Esophagus muscularis mucosa (tissue), 4 donors: ENCODE data around the gene PACSIN3. TPM values are rescaled to one million over a fixed set of nuclear protein-coding genes. Genes with fewer than 3 reads are reported as not detected.
"Not testable (repeated sequence)": the region's sequence is repeated elsewhere in the genome, so short reads cannot be mapped to it uniquely, and the experiment has no call there.

Source experiments
- DNase-seq: peaks from one replicate; pipeline ENCODE4 v3.0.0-alpha.2; 2017; ENCODE audit errors: extremely low spot score
- H3K27ac ChIP-seq, 4 donors: fragments of 200-600 bp; sonication (generic); replicated peaks in 1 of 4; 1 replicate in 3 of 4; 2 replicates in 1 of 4; pipeline ENCODE4 v1.5.1; 2016 to 2019; ENCODE audit warnings: mild to moderate bottlenecking in 1 of 4
- H3K27me3 ChIP-seq, 4 donors: fragments of 200-600 bp; sonication (generic); one replicate each; pipeline versions ENCODE4 v1.5.1 to v1.6.0; 2016 to 2019
- H3K36me3 ChIP-seq, 4 donors: fragments of 200-600 bp; sonication (generic); one replicate each; pipeline ENCODE4 v1.5.1; 2016 to 2019
- H3K4me1 ChIP-seq, 4 donors: fragments of 200-600 bp; sonication (generic); one replicate each; pipeline ENCODE4 v1.5.1; 2016 to 2019
- H3K4me3 ChIP-seq, 4 donors: fragments of 200-600 bp; sonication (generic); 1 replicate in 2 of 4; 2 replicates in 2 of 4; pipeline ENCODE4 v1.5.1; 2016 to 2019; ENCODE audit warnings: mild to moderate bottlenecking in 4 of 4, moderate library complexity in 1 of 4
- H3K9me3 ChIP-seq, 4 donors: fragments of 200-600 bp; sonication (generic); 1 replicate in 3 of 4; 2 replicates in 1 of 4; pipeline ENCODE4 v1.5.1; 2016 to 2019
- CTCF ChIP-seq, 3 experiments: fragments of 200-600 bp in 2 of 3; fragments of 450-650 bp in 1 of 3; sonication (generic) in 2 of 3; IDR thresholded peaks; one replicate each; pipeline ENCODE4 v1.5.1; 2017 to 2019; ENCODE audit warnings: antibody characterized with exemption in 3 of 3, mild to moderate bottlenecking in 2 of 3, moderate library complexity in 1 of 3
- EP300 ChIP-seq: sonication (generic); formaldehyde crosslinking; IDR thresholded peaks from one replicate; pipeline ENCODE4 v1.6.1; 2017; ENCODE audit warnings: antibody characterized with exemption
- POLR2A ChIP-seq: fragments of 450-650 bp; IDR thresholded peaks from one replicate; pipeline ENCODE4 v1.6.1; 2017; ENCODE audit warnings: antibody characterized with exemption, moderate library complexity, mild to moderate bottlenecking, low read depth
- POLR2AphosphoS5 ChIP-seq, 2 donors: sonication (generic); formaldehyde crosslinking; IDR thresholded peaks; one replicate each; pipeline ENCODE4 v1.6.1; 2017; ENCODE audit warnings: antibody characterized with exemption in 2 of 2
- WGBS: methylation state at CpG from one replicate; pipeline ENCODE4 v1.1.5; 2018; 5-methylcytosine and 5-hydroxymethylcytosine counted together
- intact Hi-C: fragments of 100-400 bp; cut with DNase I; formaldehyde crosslinking; loops from one replicate; pipeline ENCODE4 v1.15.1; 2023
- total RNA-seq, 4 donors: library from RNA; depleted of rRNA; stranded (reverse); fragments of >200 nt; gene quantifications; one replicate each; pipeline versions ENCODE4 v1.1.0 to v1.2.1, GENCODE V29; 2016

The PACSIN3 gene
- total RNA-seq, 4 donors from 2014 or later = 43.6 to 89.9 (median 56.0) TPM

- 85% methylated on average over 5 of the region's 5 CpGs for WGBS
- Histone ChIP-seq H3K4me3 (no peak overlapping the region), H3K9me3 (no peaks in the 10 kb centered on the region), H3K36me3 (no peaks in the 10 kb centered on the region), H3K27me3 (no peaks in the 10 kb centered on the region), H3K4me1 (peaks cover 0 to 8% (median 3%) of the 10 kb centered on the region in 4 donors), H3K27ac (no peak overlapping the region)
- intact Hi-C loops = no loop called here
- DNase-seq = no peak
- no peak for TF ChIP-seq EP300
- TF ChIP-seq CTCF (IDR thresholded peaks at IDR 0.05) = no peak
- no peak for TF ChIP-seq POLR2A
- TF ChIP-seq POLR2AphosphoS5 (IDR thresholded peaks at IDR 0.05) = no peak
Measured at GRCh38 chr11:47202576-47202975, 16.3 kb upstream of the PACSIN3 start.

- Histone ChIP-seq H3K4me3 (no peak overlapping the region), H3K4me1 (peaks cover 0 to 8% (median 3%) of the 10 kb centered on the region in 4 donors), H3K36me3 (no peaks in the 10 kb centered on the region), H3K27me3 (no peaks in the 10 kb centered on the region), H3K9me3 (no peaks in the 10 kb centered on the region), H3K27ac (no peak overlapping the region)
- no peak for DNase-seq
- TF ChIP-seq EP300 = no peak
- no peak for TF ChIP-seq POLR2AphosphoS5 (IDR thresholded peaks at IDR 0.05)
- no peak for TF ChIP-seq CTCF (IDR thresholded peaks at IDR 0.05)
- no peak for TF ChIP-seq POLR2A
- 89% methylated on average over 4 of the region's 4 CpGs for WGBS
- intact Hi-C loops = no loop called here
Measured at GRCh38 chr11:47201015-47201414, 14.8 kb upstream of the PACSIN3 start.

GRCh38 chr11:47198161-47198560 lies 11.9 kb upstream of the PACSIN3 start:
- intact Hi-C loops, H3K27ac ChIP-seq, H3K9me3 ChIP-seq, H3K4me1 ChIP-seq, H3K27me3 ChIP-seq, H3K36me3 ChIP-seq, DNase-seq, H3K4me3 ChIP-seq: not testable (repeated sequence)
- 89% methylated on average over 5 of the region's 9 CpGs for WGBS

- WGBS = 91% methylated on average over 4 of the region's 4 CpGs
- no peaks in the 10 kb centered on the region for H3K36me3 ChIP-seq
- H3K4me1 ChIP-seq = peaks cover 12 to 26% (median 25%) of the 10 kb centered on the region in 4 donors
- TF ChIP-seq CTCF (IDR thresholded peaks at IDR 0.05) (no peak), EP300 (no peak), POLR2A (no peak), POLR2AphosphoS5 (IDR thresholded peaks at IDR 0.05) (no peak)
- no peak overlapping the region for H3K4me3 ChIP-seq
- no peak for DNase-seq
- no peaks in the 10 kb centered on the region for H3K9me3 ChIP-seq
- H3K27me3 ChIP-seq = no peaks in the 10 kb centered on the region
- intact Hi-C loops = no loop called here
- no peak overlapping the region for H3K27ac ChIP-seq
Measured at GRCh38 chr11:47192111-47192510, 5.9 kb upstream of the PACSIN3 start.

GRCh38 chr11:47191137-47191536 lies 4.9 kb upstream of the PACSIN3 start:
- DNase-seq, H3K27ac ChIP-seq, H3K27me3 ChIP-seq, intact Hi-C loops, H3K36me3 ChIP-seq, H3K9me3 ChIP-seq, H3K4me3 ChIP-seq: not testable (repeated sequence)
- WGBS = 90% methylated on average over 10 of the region's 10 CpGs
- H3K4me1 ChIP-seq = peaks cover 18 to 34% (median 33%) of the 10 kb centered on the region in 4 donors

- 68% methylated on average over 11 of the region's 11 CpGs for WGBS
- no peak for DNase-seq
- Histone ChIP-seq H3K27ac (peak overlapping the region; percentile 69 to 97 (median 92)), H3K9me3 (no peaks in the 10 kb centered on the region), H3K27me3 (peaks cover 0 to 5% (median 0%) of the 10 kb centered on the region in 4 donors), H3K4me3 (no peak overlapping the region), H3K4me1 (peaks cover 30 to 52% (median 51%) of the 10 kb centered on the region in 4 donors), H3K36me3 (no peaks in the 10 kb centered on the region)
- intact Hi-C loops = no loop called here
- TF ChIP-seq POLR2A = no peak
- TF ChIP-seq POLR2AphosphoS5 (IDR thresholded peaks at IDR 0.05) = peak; percentile 26 to 75
- TF ChIP-seq EP300 = no peak
- TF ChIP-seq CTCF (IDR thresholded peaks at IDR 0.05) = no peak
Measured at GRCh38 chr11:47189100-47189834, 3.0 kb upstream of the PACSIN3 start.
